PFSK-1 (cell line): ENCODE results near the gene CYLD.

Source experiments
- FOXP2 ChIP-seq: optimal IDR thresholded peaks from 2 replicates; pipeline ENCODE3; 2011; ENCODE audit warnings: borderline replicate concordance, control low read depth, inconsistent platforms; ENCODE audit not compliant: insufficient read depth; ENCODE audit errors: extremely low read length, extremely low read depth
- POLR2AphosphoS5 ChIP-seq: IDR thresholded peaks from 2 replicates; pipeline ENCODE4 v1.6.1; 2012; ENCODE audit warnings: low read depth, mild to moderate bottlenecking, control low read depth, low read length, moderate library complexity
- REST ChIP-seq, 2 experiments: IDR thresholded peaks; 2 replicates each; pipeline versions ENCODE4 v1.6.1 to v1.8.0; 2011 to 2012; ENCODE audit warnings: low read depth in 2 of 2, low read length in 2 of 2, control low read depth in 1 of 2, inconsistent platforms in 1 of 2, mild to moderate bottlenecking in 1 of 2, moderate library complexity in 1 of 2; ENCODE audit not compliant: insufficient read depth in 1 of 2
- SIN3A ChIP-seq: IDR thresholded peaks from 2 replicates; pipeline ENCODE4 v1.6.1; 2012; ENCODE audit warnings: mild to moderate bottlenecking, low read length, moderate library complexity, borderline replicate concordance; ENCODE audit not compliant: insufficient read depth
- TAF1 ChIP-seq: IDR thresholded peaks from 2 replicates; pipeline ENCODE4 v1.6.1; 2012; ENCODE audit warnings: low read length, control low read depth, borderline replicate concordance; ENCODE audit not compliant: insufficient read depth

- TF ChIP-seq TAF1: no peak
- no peak for TF ChIP-seq REST (IDR thresholded peaks at IDR 0.05; ENCODE audit: insufficient read depth in 1 of 2, low read depth in 2 of 2, low read length in 2 of 2)
- TF ChIP-seq POLR2AphosphoS5: no peak
- TF ChIP-seq SIN3A: no peak
- TF ChIP-seq FOXP2: no peak
Observed at GRCh38 chr16:50774960-50775359, 33.1 kb downstream of the CYLD start.
